ENCODE data around the gene CREG2. TPM values are rescaled to one million over a fixed set of nuclear protein-coding genes. Genes with fewer than 3 reads are reported as not detected.

The CREG2 gene
- total and polyA plus RNA-seq, 2 experiments from 2014 or later = 1.7 to 2.6 TPM

DNA sequence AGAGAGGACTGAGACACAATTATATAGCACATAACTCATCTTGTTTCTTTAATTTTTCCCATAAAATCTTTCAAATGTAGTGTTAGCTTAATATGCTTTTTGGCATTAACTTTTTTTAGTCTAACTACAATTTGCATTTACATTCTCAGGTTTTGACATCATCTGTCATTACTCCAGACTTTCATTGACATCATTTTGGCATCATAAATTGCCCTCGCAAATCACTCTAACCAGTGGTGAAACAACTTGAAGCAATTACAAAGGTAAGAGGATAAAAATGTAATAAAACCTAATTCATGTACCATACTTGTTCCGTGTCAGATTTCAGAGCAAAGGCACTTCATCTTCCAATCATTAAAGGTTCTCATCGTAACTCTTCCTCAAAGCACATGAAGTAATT, 46.2 kb upstream of the CREG2 start:
- TF ChIP-seq NANOG (IDR thresholded peaks at IDR 0.05; ENCODE audit: borderline replicate concordance) = no peak
- TF ChIP-seq CREB1 (CRISPR knock-in tag; IDR thresholded peaks at IDR 0.05; ENCODE audit: low read depth) = no peak
- no peak for TF ChIP-seq ZNF331 (CRISPR knock-in tag; IDR thresholded peaks at IDR 0.05; ENCODE audit: low read depth)
- TF ChIP-seq STAT1 (IDR thresholded peaks at IDR 0.05; ENCODE audit: unreplicated experiment) = no peak
- TF ChIP-seq ETS1 (IDR thresholded peaks at IDR 0.05) = no peak
- TF ChIP-seq EZH2phosphoT487 (IDR thresholded peaks at IDR 0.05; ENCODE audit: unreplicated experiment) = no peak
- TF ChIP-seq JUNB (IDR thresholded peaks at IDR 0.05; ENCODE audit: unreplicated experiment) = no peak
- TF ChIP-seq, protein P1, sequence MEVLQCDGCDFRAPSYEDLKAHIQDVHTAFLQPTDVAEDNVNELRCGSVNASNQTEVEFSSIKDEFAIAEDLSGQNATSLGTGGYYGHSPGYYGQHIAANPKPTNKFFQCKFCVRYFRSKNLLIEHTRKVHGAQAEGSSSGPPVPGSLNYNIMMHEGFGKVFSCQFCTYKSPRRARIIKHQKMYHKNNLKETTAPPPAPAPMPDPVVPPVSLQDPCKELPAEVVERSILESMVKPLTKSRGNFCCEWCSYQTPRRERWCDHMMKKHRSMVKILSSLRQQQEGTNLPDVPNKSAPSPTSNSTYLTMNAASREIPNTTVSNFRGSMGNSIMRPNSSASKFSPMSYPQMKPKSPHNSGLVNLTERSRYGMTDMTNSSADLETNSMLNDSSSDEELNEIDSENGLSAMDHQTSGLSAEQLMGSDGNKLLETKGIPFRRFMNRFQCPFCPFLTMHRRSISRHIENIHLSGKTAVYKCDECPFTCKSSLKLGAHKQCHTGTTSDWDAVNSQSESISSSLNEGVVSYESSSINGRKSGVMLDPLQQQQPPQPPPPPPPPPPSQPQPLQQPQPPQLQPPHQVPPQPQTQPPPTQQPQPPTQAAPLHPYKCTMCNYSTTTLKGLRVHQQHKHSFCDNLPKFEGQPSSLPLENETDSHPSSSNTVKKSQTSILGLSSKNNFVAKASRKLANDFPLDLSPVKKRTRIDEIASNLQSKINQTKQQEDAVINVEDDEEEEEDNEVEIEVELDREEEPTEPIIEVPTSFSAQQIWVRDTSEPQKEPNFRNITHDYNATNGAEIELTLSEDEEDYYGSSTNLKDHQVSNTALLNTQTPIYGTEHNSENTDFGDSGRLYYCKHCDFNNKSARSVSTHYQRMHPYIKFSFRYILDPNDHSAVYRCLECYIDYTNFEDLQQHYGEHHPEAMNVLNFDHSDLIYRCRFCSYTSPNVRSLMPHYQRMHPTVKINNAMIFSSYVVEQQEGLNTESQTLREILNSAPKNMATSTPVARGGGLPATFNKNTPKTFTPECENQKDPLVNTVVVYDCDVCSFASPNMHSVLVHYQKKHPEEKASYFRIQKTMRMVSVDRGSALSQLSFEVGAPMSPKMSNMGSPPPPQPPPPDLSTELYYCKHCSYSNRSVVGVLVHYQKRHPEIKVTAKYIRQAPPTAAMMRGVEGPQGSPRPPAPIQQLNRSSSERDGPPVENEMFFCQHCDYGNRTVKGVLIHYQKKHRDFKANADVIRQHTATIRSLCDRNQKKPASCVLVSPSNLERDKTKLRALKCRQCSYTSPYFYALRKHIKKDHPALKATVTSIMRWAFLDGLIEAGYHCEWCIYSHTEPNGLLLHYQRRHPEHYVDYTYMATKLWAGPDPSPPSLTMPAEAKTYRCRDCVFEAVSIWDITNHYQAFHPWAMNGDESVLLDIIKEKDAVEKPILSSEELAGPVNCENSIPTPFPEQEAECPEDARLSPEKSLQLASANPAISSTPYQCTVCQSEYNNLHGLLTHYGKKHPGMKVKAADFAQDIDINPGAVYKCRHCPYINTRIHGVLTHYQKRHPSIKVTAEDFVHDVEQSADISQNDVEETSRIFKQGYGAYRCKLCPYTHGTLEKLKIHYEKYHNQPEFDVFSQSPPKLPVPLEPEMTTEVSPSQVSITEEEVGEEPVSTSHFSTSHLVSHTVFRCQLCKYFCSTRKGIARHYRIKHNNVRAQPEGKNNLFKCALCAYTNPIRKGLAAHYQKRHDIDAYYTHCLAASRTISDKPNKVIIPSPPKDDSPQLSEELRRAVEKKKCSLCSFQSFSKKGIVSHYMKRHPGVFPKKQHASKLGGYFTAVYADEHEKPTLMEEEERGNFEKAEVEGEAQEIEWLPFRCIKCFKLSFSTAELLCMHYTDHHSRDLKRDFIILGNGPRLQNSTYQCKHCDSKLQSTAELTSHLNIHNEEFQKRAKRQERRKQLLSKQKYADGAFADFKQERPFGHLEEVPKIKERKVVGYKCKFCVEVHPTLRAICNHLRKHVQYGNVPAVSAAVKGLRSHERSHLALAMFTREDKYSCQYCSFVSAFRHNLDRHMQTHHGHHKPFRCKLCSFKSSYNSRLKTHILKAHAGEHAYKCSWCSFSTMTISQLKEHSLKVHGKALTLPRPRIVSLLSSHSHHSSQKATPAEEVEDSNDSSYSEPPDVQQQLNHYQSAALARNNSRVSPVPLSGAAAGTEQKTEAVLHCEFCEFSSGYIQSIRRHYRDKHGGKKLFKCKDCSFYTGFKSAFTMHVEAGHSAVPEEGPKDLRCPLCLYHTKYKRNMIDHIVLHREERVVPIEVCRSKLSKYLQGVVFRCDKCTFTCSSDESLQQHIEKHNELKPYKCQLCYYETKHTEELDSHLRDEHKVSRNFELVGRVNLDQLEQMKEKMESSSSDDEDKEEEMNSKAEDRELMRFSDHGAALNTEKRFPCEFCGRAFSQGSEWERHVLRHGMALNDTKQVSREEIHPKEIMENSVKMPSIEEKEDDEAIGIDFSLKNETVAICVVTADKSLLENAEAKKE (CRISPR knock-in tag; IDR thresholded peaks at IDR 0.05) = no peak
- TF ChIP-seq REST (IDR thresholded peaks at IDR 0.05; ENCODE audit: unreplicated experiment) = no peak
- no peak for TF ChIP-seq CTCF (conservative IDR thresholded peaks at IDR 0.05; ENCODE audit: low read depth in 2 of 2)
- TF ChIP-seq EZH2 (IDR thresholded peaks at IDR 0.05; ENCODE audit: low read depth, unreplicated experiment) = no peak
- TF ChIP-seq POLR2AphosphoS5 (IDR thresholded peaks at IDR 0.05; ENCODE audit: low read depth) = no peak
- no peak for TF ChIP-seq ZNF114 (CRISPR knock-in tag; IDR thresholded peaks at IDR 0.05)

More for the DNA sequence above, 46.2 kb upstream of the CREG2 start:
- no peak overlapping the region for H3K27ac ChIP-seq (ENCODE audit: low read depth)
- H4K20me1 ChIP-seq (replicated peaks; ENCODE audit: insufficient read depth) = no peaks in the 10 kb centered on the region
- H3K27me3 ChIP-seq (ENCODE audit: insufficient read depth) = no peaks in the 10 kb centered on the region
- no peak overlapping the region for H3K4me3 ChIP-seq
- Mint-ChIP-seq H3K36me3 (ENCODE audit: low read depth) (no peaks in the 10 kb centered on the region), H3K4me1 (peaks cover 10% of the 10 kb centered on the region), H3K27me3 (ENCODE audit: insufficient read depth, low read depth, poor library complexity) (peaks cover 4% of the 10 kb centered on the region), H3K27ac (no peak overlapping the region), H3K4me3 (no peak overlapping the region), H3K9me3 (no peaks in the 10 kb centered on the region)
- H3K79me2 ChIP-seq (replicated peaks; ENCODE audit: insufficient read depth) = no peaks in the 10 kb centered on the region
- no peaks in the 10 kb centered on the region for H3F3A ChIP-seq (replicated peaks; ENCODE audit: low read depth)
- ATAC-seq (no peak), DNase-seq (ENCODE audit: low spot score) (no peak)
- peaks cover 12% of the 10 kb centered on the region for H3K4me1 ChIP-seq (ENCODE audit: insufficient read depth)
- H3K4me2 ChIP-seq = no peak overlapping the region
- H3K36me3 ChIP-seq (ENCODE audit: insufficient read depth) = no peaks in the 10 kb centered on the region
- H2AFZ ChIP-seq = no peak overlapping the region
- 0 out of 2 replicates have a peak, but pooled peaks cover 4% of the 10 kb centered on the region for H3K9me2 ChIP-seq (ENCODE audit: insufficient read depth)

Data from GM23338 (cell line).